CD8-positive, alpha-beta memory T cell (primary cell): ENCODE measurements around the gene CLDN4. TPM values are rescaled to one million over a fixed set of nuclear protein-coding genes. Genes with fewer than 3 reads are reported as not detected.
"Not testable (repeated sequence)": the region's sequence is repeated elsewhere in the genome, so short reads cannot be mapped to it uniquely, and the experiment has no call there.

Source experiments
- CTCF ChIA-PET: fragments of 350-600 bp; sonication (Branson Sonifier 250); formaldehyde crosslinking; loops from one replicate; lab custom pipeline; 2021; ENCODE audit warnings: antibody characterized with exemption; lab: Charles Lee
- POLR2A ChIA-PET: fragments of 350-600 bp; sonication (Branson Sonifier 250); formaldehyde crosslinking; loops from one replicate; lab custom pipeline; 2021; ENCODE audit warnings: antibody characterized with exemption; lab: Charles Lee
- DNase-seq, 5 donors: peaks; one replicate each; pipeline versions ENCODE4 v3.0.0 to v3.0.0-alpha.2; 2020 to 2022; ENCODE audit warnings: mixed read lengths in 1 of 5
- H3K27ac ChIP-seq: one replicate; pipeline ENCODE4 v1.7.0; 2013; ENCODE audit warnings: low read depth, mild to moderate bottlenecking, low read length, moderate library complexity
- H3K27me3 ChIP-seq: 2 replicates; pipeline ENCODE4 v1.7.0; 2013; ENCODE audit warnings: low read length, mild to moderate bottlenecking; ENCODE audit not compliant: insufficient read depth, poor library complexity, severe bottlenecking
- H3K36me3 ChIP-seq: 2 replicates; pipeline ENCODE4 v1.7.0; 2013; ENCODE audit warnings: mild to moderate bottlenecking, low read length, moderate library complexity; ENCODE audit not compliant: insufficient read depth
- H3K4me1 ChIP-seq: 2 replicates; pipeline ENCODE4 v1.7.0; 2013; ENCODE audit warnings: mild to moderate bottlenecking, low read length, moderate library complexity; ENCODE audit not compliant: insufficient read depth
- H3K4me3 ChIP-seq: 2 replicates; pipeline ENCODE4 v1.7.0; 2013; ENCODE audit warnings: mild to moderate bottlenecking, low read length
- H3K9me3 ChIP-seq: 2 replicates; pipeline ENCODE4 v1.7.0; 2013; ENCODE audit warnings: mild to moderate bottlenecking, low read length
- H3K27ac Mint-ChIP-seq, 8 donors: one replicate each; pipeline ENCODE4 v1.8.0; 2020 to 2021; ENCODE audit warnings: mixed read lengths in 8 of 8, mild to moderate bottlenecking in 6 of 8, inconsistent platforms in 3 of 8, moderate library complexity in 3 of 8
- H3K27me3 Mint-ChIP-seq, 2 donors: one replicate each; pipeline ENCODE4 v1.8.0; 2020 to 2021; ENCODE audit warnings: mixed read lengths in 2 of 2, mild to moderate bottlenecking in 1 of 2, moderate library complexity in 1 of 2
- H3K36me3 Mint-ChIP-seq, 3 donors: one replicate each; pipeline ENCODE4 v1.8.0; 2020 to 2021; ENCODE audit warnings: mixed read lengths in 3 of 3, inconsistent platforms in 1 of 3, mild to moderate bottlenecking in 1 of 3
- H3K4me1 Mint-ChIP-seq, 3 donors: one replicate each; pipeline ENCODE4 v1.8.0; 2020 to 2021; ENCODE audit warnings: mixed read lengths in 3 of 3, inconsistent platforms in 1 of 3, mild to moderate bottlenecking in 1 of 3
- H3K4me3 Mint-ChIP-seq, 7 donors: one replicate each; pipeline ENCODE4 v1.8.0; 2020 to 2021; ENCODE audit warnings: mixed read lengths in 7 of 7, mild to moderate bottlenecking in 6 of 7, moderate library complexity in 4 of 7, inconsistent platforms in 2 of 7
- H3K9me3 Mint-ChIP-seq, 5 donors: one replicate each; pipeline ENCODE4 v1.8.0; 2020 to 2022; ENCODE audit warnings: mixed read lengths in 5 of 5, mild to moderate bottlenecking in 3 of 5, moderate library complexity in 2 of 5, inconsistent platforms in 1 of 5
- polyA plus RNA-seq: library from polyadenylated mRNA; unstranded; fragments of 300-500 nt; fragmentation: Illumina TruSeq; gene quantifications from one replicate; pipeline ENCODE4 v1.2.3, GENCODE V29; 2021
- total RNA-seq, 2 experiments: library from RNA; stranded (reverse); gene quantifications; one replicate each; pipeline ENCODE4 v1.2.3, GENCODE V29; 2021

Gene CLDN4
- total and polyA plus RNA-seq, 3 experiments from 2014 or later = 0.15 TPM; not detected in 2

GRCh38 chr7:73832806-73833205 lies 2.0 kb downstream of the CLDN4 start:
- ChIA-PET POLR2A (interaction anchor here (0.6 kb wide), 1 partner anchor 28 kb away, joined by 3 read pairs; no protein-coding TSS in a partner anchor), CTCF (interaction anchor here (1.7 kb wide), 1 partner anchor 22 kb away, joined by 4 read pairs; no protein-coding TSS in a partner anchor)
- no peak overlapping the region for H3K4me3 Mint-ChIP-seq
- Histone ChIP-seq H3K27ac (no peak overlapping the region), H3K36me3 (no peaks in the 10 kb centered on the region), H3K4me3 (no peak overlapping the region), H3K4me1 (peaks cover under 1% of the 10 kb centered on the region), H3K9me3 (no peaks in the 10 kb centered on the region), H3K27me3 (no peaks in the 10 kb centered on the region)
- peaks cover 7 to 9% of the 10 kb centered on the region in 2 donors for H3K27me3 Mint-ChIP-seq
- no peak for DNase-seq
- H3K27ac Mint-ChIP-seq = no peak overlapping the region
- H3K36me3 Mint-ChIP-seq = no peaks in the 10 kb centered on the region
- no peaks in the 10 kb centered on the region for H3K9me3 Mint-ChIP-seq
- peaks cover 11 to 17% (median 12%) of the 10 kb centered on the region in 3 donors for H3K4me1 Mint-ChIP-seq

GRCh38 chr7:73833251-73833919 lies 2.6 kb downstream of the CLDN4 start:
- no peak overlapping the region for H3K27ac ChIP-seq
- no peaks in the 10 kb centered on the region for H3K36me3 Mint-ChIP-seq
- ChIA-PET CTCF (interaction anchor here (1.7 kb wide), 1 partner anchor 22 kb away, joined by 4 read pairs; no protein-coding TSS in a partner anchor), POLR2A (no interaction called here)
- no peaks in the 10 kb centered on the region for H3K27me3 ChIP-seq
- no peak overlapping the region for H3K4me3 ChIP-seq
- H3K9me3 ChIP-seq = no peaks in the 10 kb centered on the region
- H3K4me3 Mint-ChIP-seq = no peak overlapping the region
- no peak for DNase-seq
- H3K27me3 Mint-ChIP-seq = peaks cover 9 to 13% of the 10 kb centered on the region in 2 donors
- H3K36me3 ChIP-seq = no peaks in the 10 kb centered on the region
- H3K4me1 ChIP-seq = no peaks in the 10 kb centered on the region
- H3K9me3 Mint-ChIP-seq = no peaks in the 10 kb centered on the region
- no peak overlapping the region for H3K27ac Mint-ChIP-seq
- H3K4me1 Mint-ChIP-seq = peaks cover 6 to 11% (median 6%) of the 10 kb centered on the region in 3 donors

GRCh38 chr7:73834626-73835191 lies 3.9 kb downstream of the CLDN4 start:
- POLR2A ChIA-PET = no interaction called here
- H3K27me3 Mint-ChIP-seq = peaks cover 4 to 12% of the 10 kb centered on the region in 2 donors

GRCh38 chr7:73837167-73837566 lies 6.4 kb downstream of the CLDN4 start:
- H3K4me1 ChIP-seq, H3K4me1 Mint-ChIP-seq, H3K27me3 Mint-ChIP-seq, DNase-seq, H3K27me3 ChIP-seq, H3K9me3 ChIP-seq, H3K9me3 Mint-ChIP-seq, POLR2A ChIA-PET, H3K27ac ChIP-seq, H3K36me3 ChIP-seq, CTCF ChIA-PET, H3K27ac Mint-ChIP-seq, H3K36me3 Mint-ChIP-seq, H3K4me3 Mint-ChIP-seq, H3K4me3 ChIP-seq: not testable (repeated sequence)

More at GRCh38 chr7:73834626-73835191, 3.9 kb downstream of the CLDN4 start:
- Histone ChIP-seq H3K4me1 (no peaks in the 10 kb centered on the region), H3K36me3 (no peaks in the 10 kb centered on the region), H3K9me3 (no peaks in the 10 kb centered on the region), H3K27me3 (no peaks in the 10 kb centered on the region), H3K4me3 (no peak overlapping the region), H3K27ac (no peak overlapping the region)
- no peaks in the 10 kb centered on the region for H3K36me3 Mint-ChIP-seq
- H3K4me3 Mint-ChIP-seq = no peak overlapping the region
- CTCF ChIA-PET = no interaction called here
- H3K4me1 Mint-ChIP-seq = peaks cover 0 to 2% (median 2%) of the 10 kb centered on the region in 3 donors
- no peaks in the 10 kb centered on the region for H3K9me3 Mint-ChIP-seq
- H3K27ac Mint-ChIP-seq = no peak overlapping the region
- no peak for DNase-seq

GRCh38 chr7:73838642-73839041 lies 7.8 kb downstream of the CLDN4 start:
- H3K27me3 Mint-ChIP-seq = peaks cover 3 to 9% of the 10 kb centered on the region in 2 donors
- no peaks in the 10 kb centered on the region for H3K36me3 ChIP-seq
- H3K4me3 ChIP-seq = no peak overlapping the region
- H3K9me3 ChIP-seq = no peaks in the 10 kb centered on the region
- H3K4me1 Mint-ChIP-seq = peaks cover 3 to 15% (median 5%) of the 10 kb centered on the region in 3 donors
- H3K9me3 Mint-ChIP-seq = no peaks in the 10 kb centered on the region
- no peak for DNase-seq
- H3K27ac ChIP-seq = no peak overlapping the region
- H3K4me1 ChIP-seq = peaks cover 6% of the 10 kb centered on the region
- H3K36me3 Mint-ChIP-seq = no peaks in the 10 kb centered on the region
- POLR2A ChIA-PET = interaction anchor here (0.6 kb wide), 1 partner anchor 12 kb away, joined by 6 read pairs; no protein-coding TSS in a partner anchor
- no peaks in the 10 kb centered on the region for H3K27me3 ChIP-seq
- no peak overlapping the region for H3K27ac Mint-ChIP-seq
- H3K4me3 Mint-ChIP-seq = no peak overlapping the region
- CTCF ChIA-PET = no interaction called here

- Mint-ChIP-seq H3K4me1 (peaks cover 7 to 21% (median 8%) of the 10 kb centered on the region in 3 donors), H3K27me3 (peaks cover 3 to 9% of the 10 kb centered on the region in 2 donors), H3K4me3 (no peak overlapping the region), H3K9me3 (no peaks in the 10 kb centered on the region), H3K36me3 (no peaks in the 10 kb centered on the region), H3K27ac (peak overlapping the region in 1 of 8 donors; percentile 8)
- ChIA-PET CTCF (no interaction called here), POLR2A (no interaction called here)
- Histone ChIP-seq H3K27me3 (no peaks in the 10 kb centered on the region), H3K4me3 (no peak overlapping the region), H3K36me3 (no peaks in the 10 kb centered on the region), H3K9me3 (no peaks in the 10 kb centered on the region), H3K27ac (no peak overlapping the region), H3K4me1 (peaks cover 6% of the 10 kb centered on the region)
- DNase-seq = no peak
These were observed 8.5 kb downstream of the CLDN4 start for GRCh38 chr7:73839290-73839689.

GRCh38 chr7:73839743-73840714 lies 9.2 kb downstream of the CLDN4 start:
- peak overlapping the region in 1 of 8 donors; percentile 8 for H3K27ac Mint-ChIP-seq
- peak overlapping the region in 2 of 7 donors; percentile 25 to 27 for H3K4me3 Mint-ChIP-seq
- peaks cover 3 to 9% of the 10 kb centered on the region in 2 donors for H3K27me3 Mint-ChIP-seq
- no peaks in the 10 kb centered on the region for H3K9me3 ChIP-seq
- H3K27ac ChIP-seq = no peak overlapping the region
- ChIA-PET CTCF (no interaction called here), POLR2A (no interaction called here)
- H3K9me3 Mint-ChIP-seq = no peaks in the 10 kb centered on the region
- H3K4me3 ChIP-seq = no peak overlapping the region
- H3K36me3 ChIP-seq = no peaks in the 10 kb centered on the region
- no peak for DNase-seq
- no peaks in the 10 kb centered on the region for H3K27me3 ChIP-seq
- H3K4me1 ChIP-seq = peaks cover 6% of the 10 kb centered on the region
- peaks cover 8 to 24% (median 8%) of the 10 kb centered on the region in 3 donors for H3K4me1 Mint-ChIP-seq
- H3K36me3 Mint-ChIP-seq = no peaks in the 10 kb centered on the region
